Measurements from ENCODE around the gene PFKL.

The PFKL gene

GRCh38 chr21:44299458-44300261 is at the start of gene PFKL:
PFKL (plus strand) TSS chr21:44300053; CDS start chr21:44300106, 53 bp downstream.
- peak; percentile 40 for DNase-seq

DNA sequence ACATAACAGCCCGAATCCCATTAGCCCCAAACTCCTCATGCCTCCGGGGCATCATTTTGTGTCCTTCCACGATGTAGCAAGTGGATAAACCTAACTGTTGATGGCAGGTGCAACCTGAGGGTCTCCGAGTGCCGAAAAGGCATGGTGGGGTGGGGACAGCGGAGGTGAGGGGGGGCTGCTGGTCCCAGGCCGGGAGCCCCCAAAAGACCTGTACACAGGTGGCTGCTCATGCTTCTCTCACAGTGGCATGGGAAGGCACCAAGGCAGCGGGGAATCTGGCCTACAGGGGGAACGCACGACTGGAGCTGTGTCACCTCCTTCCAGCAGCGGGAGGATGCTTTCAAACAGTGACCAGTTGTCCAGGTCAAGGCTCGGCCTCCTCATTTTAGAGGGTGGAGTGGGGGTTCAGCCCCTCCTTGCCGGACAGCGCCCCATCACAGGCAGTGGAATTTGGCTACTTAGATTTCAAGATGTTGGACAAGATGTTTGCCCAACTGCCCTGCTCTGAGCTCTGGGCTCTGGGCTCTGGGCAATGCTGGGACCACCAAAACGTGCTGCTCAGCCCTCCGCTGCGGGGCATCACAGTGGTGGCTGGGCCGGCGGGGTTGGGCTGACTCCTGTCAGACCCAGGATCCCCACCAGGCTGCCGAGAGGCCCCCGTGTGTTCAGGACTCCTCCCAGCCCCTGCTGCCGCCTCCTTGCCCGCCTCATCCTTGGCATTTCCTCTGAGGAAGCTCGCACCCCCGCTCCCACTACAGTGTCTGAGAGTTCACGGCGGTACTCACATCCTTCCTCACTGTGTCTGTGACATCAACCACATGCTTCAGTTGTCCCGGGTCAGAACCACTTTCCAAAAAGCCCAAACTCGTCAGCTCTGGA is 45.8 kb upstream of the PFKL start:
- DNase-seq: no peak

- no peak for DNase-seq
Observed at GRCh38 chr21:44255511-44255981, 44.3 kb upstream of the PFKL start.

- DNase-seq: no peak
Observed at GRCh38 chr21:44258056-44258725, 41.7 kb upstream of the PFKL start.

- DNase-seq: no peak
Observed at GRCh38 chr21:44259082-44259705, 40.7 kb upstream of the PFKL start.

DNA sequence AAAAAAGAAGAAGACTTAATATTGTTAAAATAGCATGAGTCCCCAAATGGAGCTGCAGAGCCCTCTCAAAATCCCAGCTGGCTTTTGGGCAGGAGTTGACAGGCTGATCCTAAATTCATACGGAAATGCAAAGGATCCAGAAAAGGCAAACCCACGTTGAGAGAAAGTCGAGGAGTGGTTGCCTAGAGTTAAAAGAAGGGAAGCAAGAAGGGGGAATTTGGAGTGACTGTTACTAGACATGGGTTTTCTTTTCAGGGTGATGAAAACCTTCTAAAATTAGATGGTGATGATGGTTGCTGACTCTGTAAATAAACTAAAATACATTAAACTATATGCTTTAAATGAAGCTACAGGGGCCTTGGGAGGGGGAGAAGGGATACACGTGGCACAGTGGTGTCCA is 39.8 kb upstream of the PFKL start:
- DNase-seq: no peak

GRCh38 chr21:44260791-44261631 is 38.8 kb upstream of the PFKL start:
- no peak for DNase-seq

DNA sequence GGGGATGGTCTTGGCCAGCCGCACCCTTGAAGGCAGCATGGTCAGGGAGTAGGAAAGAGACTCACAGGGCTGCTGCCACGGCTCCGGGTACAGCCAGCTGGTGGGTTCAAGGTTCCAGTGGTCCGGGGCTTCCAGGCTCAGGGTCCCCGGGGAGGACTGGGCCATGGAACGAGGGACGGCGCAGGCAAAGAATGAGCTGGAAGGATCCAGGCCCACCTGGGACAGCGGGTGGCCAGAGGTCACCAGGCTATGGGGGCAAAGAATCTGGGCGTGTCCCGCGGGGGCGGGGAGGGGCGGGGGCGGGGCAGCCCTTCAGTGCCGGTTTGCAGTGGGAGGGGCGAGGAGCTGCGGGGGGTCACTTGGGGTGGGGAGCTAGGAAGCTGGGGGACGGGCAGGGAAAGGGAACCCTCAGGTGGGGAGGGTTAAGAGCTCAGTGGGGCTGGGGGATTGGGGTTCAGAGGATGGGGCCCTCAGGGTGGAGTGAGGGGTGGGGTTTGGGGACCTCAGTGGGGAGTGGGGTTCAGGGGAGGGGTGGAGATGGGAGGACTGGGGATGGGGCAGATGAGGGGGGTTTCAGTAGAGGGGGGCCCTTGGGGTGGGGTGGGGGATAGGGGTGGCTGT is 38.1 kb upstream of the PFKL start, which contains the start of gene DNMT3L:
Gene DNMT3L, minus strand, starts transcription at position 223 of the 621 bp plus-strand sequence. CDS start 638 bp downstream, outside the sequence.
- no peak for DNase-seq

DNA sequence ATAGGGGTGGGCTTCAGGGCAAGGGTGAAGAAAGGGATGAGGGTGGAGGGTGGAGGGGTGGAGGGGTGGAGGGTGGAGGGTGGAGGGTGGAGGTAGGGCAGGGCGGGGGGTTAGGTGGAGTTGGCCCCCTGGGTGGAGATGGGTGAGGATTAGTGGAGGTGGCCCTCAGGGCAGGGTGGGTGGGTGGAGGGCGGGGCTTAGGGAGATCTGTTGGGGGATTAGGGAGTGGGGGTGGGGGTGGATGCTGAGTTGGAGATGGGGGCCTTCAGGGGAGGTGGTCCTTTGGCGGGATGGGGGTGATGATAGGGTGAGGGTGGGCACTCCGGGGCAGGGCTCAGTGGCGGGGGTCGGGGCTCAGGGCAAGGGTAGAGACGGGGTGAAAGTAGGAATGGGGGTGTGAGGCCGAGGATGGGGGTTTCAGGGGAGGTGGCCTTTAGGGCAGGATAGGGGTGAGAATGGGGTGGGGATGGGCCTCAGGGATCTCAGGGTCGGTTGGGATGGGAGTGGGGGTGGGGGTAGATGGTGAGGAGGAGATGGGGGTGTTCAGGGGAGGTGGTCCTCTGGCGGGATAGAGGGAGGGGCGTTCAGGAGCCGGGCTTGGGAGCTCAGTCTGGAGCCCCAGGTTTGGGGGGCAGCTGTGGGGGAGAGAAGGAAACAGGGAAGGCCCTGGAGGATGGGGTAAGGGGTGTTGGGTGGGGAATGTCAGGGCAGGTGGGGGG is 37.4 kb upstream of the PFKL start:
- DNase-seq: no peak

- DNase-seq: no peak
Observed at GRCh38 chr21:44263221-44263760, 36.6 kb upstream of the PFKL start.

- no peak for DNase-seq
Observed at GRCh38 chr21:44263768-44264167, 36.1 kb upstream of the PFKL start.

DNA sequence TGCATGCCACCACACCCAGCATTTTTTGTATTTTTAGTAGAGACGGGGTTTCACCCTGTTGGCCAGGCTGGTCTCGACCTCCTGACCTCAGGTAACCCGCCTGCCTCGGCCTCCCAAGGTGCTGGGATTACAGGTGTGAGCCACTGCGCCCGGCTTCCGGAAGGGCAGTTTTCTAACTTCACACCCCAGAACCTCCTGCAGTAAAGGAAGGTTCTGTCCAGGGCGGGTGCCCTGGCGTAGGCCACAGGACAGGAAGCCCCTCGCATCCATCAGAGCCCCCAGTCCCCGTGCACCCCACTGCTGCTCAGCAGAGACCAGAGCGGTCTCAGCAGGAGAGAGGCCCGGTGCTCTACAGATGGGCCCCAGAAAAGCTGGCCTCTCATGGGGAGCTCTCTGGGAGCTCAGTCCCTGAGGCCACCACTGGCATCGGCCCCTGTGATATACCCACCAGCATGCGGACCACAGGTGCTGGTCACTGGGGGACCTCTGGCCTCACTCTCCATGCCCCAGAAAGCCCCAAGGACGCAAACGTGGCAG is 34.1 kb upstream of the PFKL start:
- DNase-seq: no peak

DNA sequence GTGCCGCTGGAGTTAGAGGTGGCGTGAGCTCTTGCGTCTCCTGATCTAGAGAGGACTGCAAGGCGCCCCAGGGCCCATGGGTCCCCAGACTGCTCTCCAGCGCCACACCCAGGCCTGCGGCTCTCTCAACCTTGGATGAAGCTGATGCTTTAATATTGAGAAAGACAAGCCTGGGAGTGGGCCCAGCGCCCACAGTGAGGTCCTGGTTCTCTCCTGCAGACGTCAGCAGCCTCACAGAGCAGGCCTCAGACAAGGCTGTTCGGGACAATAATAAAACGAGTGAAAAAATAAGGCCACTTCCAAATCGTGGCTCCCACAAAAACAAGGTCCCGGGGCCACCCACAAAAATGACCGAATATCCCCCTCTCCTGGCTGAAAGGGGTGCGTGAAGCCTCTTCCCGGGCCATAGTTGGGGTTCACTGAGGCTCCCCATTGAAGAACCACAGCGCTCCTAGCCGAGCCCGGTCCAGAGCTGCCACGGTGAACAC is 32.2 kb upstream of the PFKL start:
- no peak for DNase-seq

GRCh38 chr21:44269090-44269489 is 30.8 kb upstream of the PFKL start:
- DNase-seq: no peak

DNA sequence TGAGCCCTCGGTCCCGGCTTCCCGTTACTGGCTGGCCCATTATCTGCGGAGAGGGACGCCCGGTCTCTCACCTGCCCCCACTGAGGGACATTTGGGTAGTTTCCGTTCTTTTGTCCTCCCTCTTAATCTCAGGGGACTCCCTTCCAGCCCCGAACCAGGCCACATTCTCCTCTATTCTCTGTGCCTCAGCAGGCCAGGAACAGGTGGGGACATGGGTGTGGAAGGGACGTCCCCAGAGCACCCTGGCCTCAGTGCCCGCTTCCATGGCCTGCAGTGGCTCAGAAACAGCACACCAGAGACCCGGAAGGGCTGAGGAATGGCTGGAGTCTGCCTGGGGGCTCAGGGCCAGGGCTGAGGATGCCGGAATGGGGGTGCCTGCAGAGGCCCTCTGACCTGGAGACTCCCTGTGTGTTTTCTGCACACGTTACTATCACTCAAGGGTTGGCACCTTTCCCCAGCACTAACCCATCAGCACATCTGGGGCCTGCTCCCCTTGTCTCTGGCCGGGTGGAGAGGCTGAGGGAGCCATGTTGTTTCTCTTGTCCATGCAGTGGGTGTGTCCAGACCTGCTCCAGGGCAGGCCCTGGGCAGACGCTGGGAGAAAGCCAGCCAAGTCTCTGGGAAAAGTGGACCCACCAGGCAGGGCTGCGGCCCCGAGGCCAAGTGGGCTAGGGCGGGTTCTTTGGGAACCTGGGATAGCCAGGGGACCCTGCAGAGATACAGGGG is 28.1 kb upstream of the PFKL start:
- no peak for DNase-seq

DNA sequence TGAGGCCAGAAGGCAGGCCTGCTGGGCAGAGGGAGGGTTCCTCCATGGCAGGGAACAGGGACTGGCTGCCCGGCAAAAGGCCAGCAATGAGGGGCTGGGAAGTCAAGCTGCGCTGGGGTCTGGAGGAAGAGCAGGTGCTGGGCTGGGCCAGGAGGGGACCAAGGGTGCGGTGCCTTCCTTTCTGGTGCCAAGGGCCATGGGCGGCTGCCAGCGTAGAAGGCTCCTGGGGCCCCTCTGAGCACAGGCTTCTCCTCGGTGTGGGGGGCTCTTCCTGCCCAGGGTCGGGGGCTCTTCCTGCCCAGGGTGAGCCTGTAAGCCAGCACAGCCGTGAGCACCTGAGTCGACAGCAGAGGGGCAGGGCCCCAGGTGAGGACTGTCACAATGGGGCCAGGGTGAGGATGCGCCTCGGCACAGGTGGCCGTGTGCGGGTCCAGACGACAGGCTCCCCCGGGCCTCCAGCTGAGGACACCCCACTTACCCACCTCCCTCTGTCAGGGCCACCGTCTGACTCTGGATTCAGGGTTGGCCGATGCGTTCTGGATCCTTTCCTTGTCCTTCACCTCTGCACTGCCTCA is 27.5 kb upstream of the PFKL start:
- no peak for DNase-seq

GRCh38 chr21:44273046-44273445 is 26.8 kb upstream of the PFKL start:
- DNase-seq: no peak

- DNase-seq: no peak
Observed at GRCh38 chr21:44275041-44275440, 24.8 kb upstream of the PFKL start.
